ENCODE measurements around the gene FHAD1. TPM values are rescaled to one million over a fixed set of nuclear protein-coding genes. Genes with fewer than 3 reads are reported as not detected.
"Not testable (repeated sequence)": the region's sequence is repeated elsewhere in the genome, so short reads cannot be mapped to it uniquely, and the experiment has no call there.

The FHAD1 gene
- total RNA-seq, 1 experiment from 2014 or later = 0.87 TPM

GRCh38 chr1:15431571-15431948 is 184.5 kb downstream of the FHAD1 start:
- DNase-seq (ENCODE audit: low read depth) = no peak

DNA sequence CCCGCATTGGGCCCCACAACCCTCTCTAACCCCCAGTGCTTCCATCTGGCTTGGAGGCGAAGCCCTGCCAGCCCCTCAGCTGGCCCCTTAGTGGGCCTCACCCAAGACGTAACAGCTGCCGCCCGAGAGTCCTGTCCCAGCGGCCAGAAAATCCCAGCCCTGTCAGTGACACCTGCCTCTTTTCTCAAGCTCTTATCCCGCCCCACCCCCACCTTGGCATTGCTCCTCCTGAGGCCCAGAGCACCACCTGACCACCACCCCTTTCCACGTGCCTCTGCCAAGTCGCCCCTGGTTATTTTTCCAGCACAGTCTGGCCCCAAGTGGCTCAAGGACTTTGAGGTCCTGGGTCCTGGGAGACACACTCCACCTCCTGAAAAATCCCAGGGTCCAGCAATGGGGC is 185.3 kb downstream of the FHAD1 start:
- DNase-seq (ENCODE audit: low read depth) = no peak

DNA sequence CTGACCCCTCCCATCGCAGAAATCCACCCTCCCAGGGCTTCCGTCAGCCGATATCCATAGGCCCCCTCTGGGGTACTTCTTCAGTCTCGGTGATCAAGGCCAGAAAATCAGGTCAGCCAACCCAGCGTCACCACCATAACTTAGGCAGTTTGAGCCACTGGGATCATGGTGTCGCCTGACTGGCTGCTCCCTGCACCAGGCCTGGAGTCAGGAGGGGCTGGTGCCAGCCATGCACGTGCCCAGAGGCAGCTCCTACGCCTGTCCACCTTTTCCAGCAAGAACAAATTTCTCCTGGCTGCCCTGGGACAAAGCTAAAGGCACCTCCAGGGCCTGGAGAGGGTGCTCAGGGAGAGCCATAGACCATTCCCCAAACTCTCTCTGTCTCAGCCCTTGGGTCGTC is 186.4 kb downstream of the FHAD1 start:
- DNase-seq (ENCODE audit: low read depth) = no peak

GRCh38 chr1:15434739-15435138 is 187.7 kb downstream of the FHAD1 start:
- not testable (repeated sequence) for DNase-seq (ENCODE audit: low read depth)

GRCh38 chr1:15435239-15436077 is 188.4 kb downstream of the FHAD1 start:
- no peak for DNase-seq (ENCODE audit: low read depth)

DNA sequence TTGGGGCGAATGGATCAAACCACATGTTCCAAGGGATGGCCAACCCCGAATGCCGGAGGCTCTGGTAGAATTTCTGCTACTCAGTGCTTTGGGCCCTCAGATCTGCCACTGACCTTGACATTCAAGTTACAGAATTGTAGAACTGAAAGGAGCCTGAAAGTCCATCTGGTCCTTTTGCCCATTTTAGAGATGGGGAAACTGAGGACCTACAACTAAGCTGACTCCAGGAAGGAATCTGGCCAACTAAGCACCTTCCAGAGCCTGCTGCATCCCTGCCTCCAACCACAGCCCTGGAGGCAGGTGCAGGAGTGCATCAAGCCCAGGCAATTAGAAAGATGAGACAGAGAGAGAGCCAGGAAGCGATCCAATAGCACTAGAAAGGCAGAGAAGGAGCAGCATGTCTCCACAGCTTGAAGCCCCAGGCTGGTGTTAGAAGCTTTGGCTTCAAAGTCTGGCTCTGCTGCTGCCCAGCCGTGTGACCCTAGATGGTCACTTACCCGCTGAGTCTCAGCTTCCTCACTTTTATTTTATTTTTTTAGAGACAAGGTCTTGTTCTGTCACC is 189.9 kb downstream of the FHAD1 start:
- DNase-seq (ENCODE audit: low read depth) = no peak

DNA sequence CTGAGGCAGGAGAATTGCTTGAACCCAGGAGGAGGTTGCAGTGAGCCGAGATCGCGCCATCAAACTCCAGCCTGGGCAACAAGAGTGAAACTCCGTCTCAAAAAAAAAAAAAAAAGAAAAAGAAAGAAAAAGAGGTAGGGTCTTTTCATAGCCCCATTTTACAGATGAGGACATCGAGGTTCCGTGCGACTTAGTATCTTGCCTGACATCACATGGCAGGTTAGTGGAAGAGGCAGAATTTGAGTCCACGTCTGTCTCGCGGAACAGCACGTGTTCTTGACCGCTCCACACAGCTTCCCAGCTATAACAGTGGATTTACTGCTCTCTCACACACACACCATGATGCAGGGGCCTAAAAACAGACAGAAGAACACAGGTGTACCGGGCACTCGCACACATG is 192.3 kb downstream of the FHAD1 start:
- no peak for DNase-seq (ENCODE audit: low read depth)

GRCh38 chr1:15440357-15440756 is 193.3 kb downstream of the FHAD1 start:
- DNase-seq (ENCODE audit: low read depth) = no peak

GRCh38 chr1:15441247-15441646 is 194.2 kb downstream of the FHAD1 start:
- DNase-seq (ENCODE audit: low read depth) = no peak

DNA sequence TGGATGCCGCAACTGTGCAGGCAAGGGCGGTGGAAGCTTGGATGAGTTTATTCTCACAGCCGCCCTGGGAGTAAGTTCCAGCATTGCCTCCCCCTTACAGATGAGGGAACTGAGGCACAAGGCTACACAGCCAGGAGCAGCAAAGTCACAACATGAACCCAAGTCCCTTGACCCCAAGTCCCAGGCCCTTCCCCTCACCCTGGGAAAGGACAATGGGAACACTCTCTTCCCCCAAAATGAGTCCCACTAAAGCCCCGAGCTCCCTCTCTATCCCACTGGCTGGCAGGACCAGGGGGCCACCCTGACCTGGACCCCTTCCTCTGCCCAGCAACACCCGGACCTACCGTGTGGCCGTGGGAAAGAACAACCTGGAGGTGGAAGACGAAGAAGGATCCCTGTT is 195.1 kb downstream of the FHAD1 start:
- DNase-seq (ENCODE audit: low read depth) = no peak

DNA sequence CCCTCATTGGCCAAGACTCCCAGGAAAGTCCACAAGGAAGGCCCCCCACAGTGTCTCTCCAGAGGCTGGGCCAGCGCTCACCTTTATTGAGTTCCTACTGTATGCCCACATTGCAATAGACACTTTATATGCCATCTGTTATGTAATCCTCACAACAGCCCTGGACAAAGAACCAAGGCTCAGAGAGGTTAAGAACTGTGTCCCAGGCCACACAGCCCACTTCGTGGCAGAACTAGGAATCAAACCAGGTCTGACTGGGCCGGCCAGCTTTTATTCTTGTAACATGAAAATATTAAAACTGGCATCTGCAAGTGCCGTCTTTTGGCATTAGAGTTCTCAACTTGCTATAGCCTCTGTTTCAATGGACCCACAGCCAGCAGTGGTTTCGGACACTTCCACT is 195.7 kb downstream of the FHAD1 start:
- DNase-seq (ENCODE audit: low read depth) = no peak

DNA sequence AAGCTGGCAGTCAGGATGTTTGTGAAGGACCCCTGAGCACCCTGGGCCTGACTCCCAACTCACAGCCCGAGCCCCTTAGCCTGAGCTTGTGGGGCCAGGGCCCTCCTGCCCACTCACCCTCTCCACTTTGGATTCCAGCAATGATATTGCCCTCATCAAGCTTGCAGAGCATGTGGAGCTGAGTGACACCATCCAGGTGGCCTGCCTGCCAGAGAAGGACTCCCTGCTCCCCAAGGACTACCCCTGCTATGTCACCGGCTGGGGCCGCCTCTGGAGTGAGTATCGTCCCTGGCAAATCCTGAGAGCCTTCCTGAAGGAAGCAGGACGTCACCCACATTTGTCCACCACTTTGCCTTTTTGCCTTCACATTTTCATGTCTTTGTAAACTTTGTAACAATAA is 196.3 kb downstream of the FHAD1 start:
- DNase-seq (ENCODE audit: low read depth) = no peak

GRCh38 chr1:15444468-15445389 is 197.7 kb downstream of the FHAD1 start:
- no peak for DNase-seq (ENCODE audit: low read depth)

- DNase-seq (ENCODE audit: low read depth) = no peak
Measured at GRCh38 chr1:15445390-15446122, 198.5 kb downstream of the FHAD1 start.

GRCh38 chr1:15446212-15446611 is 199.2 kb downstream of the FHAD1 start:
- no peak for DNase-seq (ENCODE audit: low read depth)

Other genes with a start within 250 kb of the FHAD1 start
- gene TMEM51, start 93.5 kb upstream of the FHAD1 start, total RNA-seq (2014; rRNA removed; shearing (Covaris generic)) = 14.5 and 19.9 TPM in 2 replicates
- gene EFHD2, start 162.7 kb downstream of the FHAD1 start, total RNA-seq (2014; rRNA removed; shearing (Covaris generic)) = 134 and 169 TPM in 2 replicates
- not detected in 2 replicates for gene CTRC, start 191.2 kb downstream of the FHAD1 start, total RNA-seq (2014; rRNA removed; shearing (Covaris generic))
- gene CELA2A, start 209.5 kb downstream of the FHAD1 start, total RNA-seq (2014; rRNA removed; shearing (Covaris generic)) = not detected in 2 replicates
- gene CELA2B, start 228.9 kb downstream of the FHAD1 start, total RNA-seq (2014; rRNA removed; shearing (Covaris generic)) = not detected in 2 replicates